Measurements from ENCODE around the gene RAP1A. TPM values are rescaled to one million over a fixed set of nuclear protein-coding genes. Genes with fewer than 3 reads are reported as not detected.
"Not testable (repeated sequence)": the region's sequence is repeated elsewhere in the genome, so short reads cannot be mapped to it uniquely, and the experiment has no call there.

The RAP1A gene
- total and polyA plus RNA-seq, 2 donors (not counting 3 experiments of a cell fraction or from before 2014, with no cell fraction given) = 17.8 to 56.4 TPM

DNA sequence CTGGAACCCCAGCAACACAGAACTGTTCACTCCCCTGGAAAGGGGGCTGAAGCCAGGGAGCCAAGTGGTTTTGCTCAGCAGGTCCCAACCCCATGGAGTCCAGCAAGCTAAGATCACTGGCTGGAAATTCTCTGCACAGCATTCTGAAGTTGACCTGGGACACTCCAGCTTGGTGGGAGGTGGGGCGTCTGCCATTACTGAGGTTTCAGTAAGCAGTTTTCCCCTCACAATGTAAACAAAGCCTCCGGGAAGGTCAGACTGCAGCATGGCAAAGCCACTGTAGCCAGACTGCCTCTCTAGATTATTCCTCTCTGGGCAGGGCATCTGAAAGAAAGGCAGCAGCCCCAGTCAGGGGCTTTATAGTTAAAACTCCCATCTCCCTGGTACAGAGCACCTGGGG is 60.0 kb downstream of the RAP1A start:
- Histone ChIP-seq H3K9me1 (replicated peaks; ENCODE audit: control insufficient read depth, extremely low read depth, insufficient read depth, low read length) (no peaks in the 10 kb centered on the region), H3K27me3 (ENCODE audit: control insufficient read depth in 2 of 2, insufficient read depth in 2 of 2, low read length in 2 of 2) (no peaks in the 10 kb centered on the region), H4K20me1 (replicated peaks; ENCODE audit: control insufficient read depth, extremely low read depth, insufficient read depth, low read length) (no peaks in the 10 kb centered on the region), H3K9me3 (replicated peaks; ENCODE audit: control insufficient read depth, insufficient read depth, low read length) (no peaks in the 10 kb centered on the region), H2AFZ (ENCODE audit: low read depth, low read length) (no peak overlapping the region), H3K9ac (replicated peaks; ENCODE audit: extremely low read depth, insufficient read depth, low read length) (no peak overlapping the region), H3K4me1 (ENCODE audit: control insufficient read depth, extremely low read depth, insufficient read depth, low read length) (no peaks in the 10 kb centered on the region), H3K79me2 (ENCODE audit: control insufficient read depth, insufficient read depth, low read length) (peaks cover 10% of the 10 kb centered on the region), H3K36me3 (ENCODE audit: control insufficient read depth in 2 of 2, extremely low read depth in 1 of 2, insufficient read depth in 2 of 2, low read length in 2 of 2) (no peaks in the 10 kb centered on the region), H3K4me3 (replicated peaks in 1 of 3; ENCODE audit: insufficient read depth in 1 of 3, low read depth in 1 of 3, low read length in 3 of 3) (no peak overlapping the region), H3K27ac (ENCODE audit: insufficient read depth, low read depth, low read length) (no peak overlapping the region), H3K4me2 (ENCODE audit: insufficient read depth, low read length) (no peak overlapping the region)
- FAIRE-seq (no peak), DNase-seq (ENCODE audit: low read depth, low spot score) (no peak)
- intact Hi-C loops (cut with micrococcal nuclease) = no loop called here
- ChIA-PET CTCF (interaction anchor here (1.0 kb wide), 1 partner anchor 8 kb away, joined by 3 read pairs; no protein-coding TSS in a partner anchor), POLR2A (no interaction called here)
- TF ChIP-seq MYC (IDR thresholded peaks at IDR 0.05; ENCODE audit: low read depth, low read length) (no peak), POLR2AphosphoS5 (IDR thresholded peaks at IDR 0.05; ENCODE audit: insufficient read depth, low read depth, low read length) (no peak), GATA2 (IDR thresholded peaks at IDR 0.05; ENCODE audit: insufficient read depth, insufficient read length, low read depth, low read length) (no peak), POLR2A (IDR thresholded peaks at IDR 0.05; ENCODE audit: low read depth, low read length) (no peak), EZH2 (IDR thresholded peaks at IDR 0.05; ENCODE audit: borderline replicate concordance, low read depth, low read length, severe bottlenecking) (no peak), FOS (IDR thresholded peaks at IDR 0.05; ENCODE audit: borderline replicate concordance, insufficient read depth, low read length) (no peak), JUN (IDR thresholded peaks at IDR 0.05; ENCODE audit: borderline replicate concordance, insufficient read depth, insufficient read length, low read depth) (no peak)
- TF ChIP-seq, protein P1, sequence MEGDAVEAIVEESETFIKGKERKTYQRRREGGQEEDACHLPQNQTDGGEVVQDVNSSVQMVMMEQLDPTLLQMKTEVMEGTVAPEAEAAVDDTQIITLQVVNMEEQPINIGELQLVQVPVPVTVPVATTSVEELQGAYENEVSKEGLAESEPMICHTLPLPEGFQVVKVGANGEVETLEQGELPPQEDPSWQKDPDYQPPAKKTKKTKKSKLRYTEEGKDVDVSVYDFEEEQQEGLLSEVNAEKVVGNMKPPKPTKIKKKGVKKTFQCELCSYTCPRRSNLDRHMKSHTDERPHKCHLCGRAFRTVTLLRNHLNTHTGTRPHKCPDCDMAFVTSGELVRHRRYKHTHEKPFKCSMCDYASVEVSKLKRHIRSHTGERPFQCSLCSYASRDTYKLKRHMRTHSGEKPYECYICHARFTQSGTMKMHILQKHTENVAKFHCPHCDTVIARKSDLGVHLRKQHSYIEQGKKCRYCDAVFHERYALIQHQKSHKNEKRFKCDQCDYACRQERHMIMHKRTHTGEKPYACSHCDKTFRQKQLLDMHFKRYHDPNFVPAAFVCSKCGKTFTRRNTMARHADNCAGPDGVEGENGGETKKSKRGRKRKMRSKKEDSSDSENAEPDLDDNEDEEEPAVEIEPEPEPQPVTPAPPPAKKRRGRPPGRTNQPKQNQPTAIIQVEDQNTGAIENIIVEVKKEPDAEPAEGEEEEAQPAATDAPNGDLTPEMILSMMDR (IDR thresholded peaks at IDR 0.05; ENCODE audit: extremely low read depth in 1 of 2, insufficient read depth in 1 of 2, low read depth in 1 of 2, low read length in 2 of 2) = no peak
- TF ChIP-seq, protein P2, sequence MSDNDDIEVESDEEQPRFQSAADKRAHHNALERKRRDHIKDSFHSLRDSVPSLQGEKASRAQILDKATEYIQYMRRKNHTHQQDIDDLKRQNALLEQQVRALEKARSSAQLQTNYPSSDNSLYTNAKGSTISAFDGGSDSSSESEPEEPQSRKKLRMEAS (IDR thresholded peaks at IDR 0.05; ENCODE audit: insufficient read depth, insufficient read length) = no peak
- BruUV-seq (replicated peaks) = no TSS peak
- dilution Hi-C loops (cut with MboI; ENCODE audit: extremely low pct_ligation_motif_present, low sequenced_read_pairs) = no loop called here

DNA sequence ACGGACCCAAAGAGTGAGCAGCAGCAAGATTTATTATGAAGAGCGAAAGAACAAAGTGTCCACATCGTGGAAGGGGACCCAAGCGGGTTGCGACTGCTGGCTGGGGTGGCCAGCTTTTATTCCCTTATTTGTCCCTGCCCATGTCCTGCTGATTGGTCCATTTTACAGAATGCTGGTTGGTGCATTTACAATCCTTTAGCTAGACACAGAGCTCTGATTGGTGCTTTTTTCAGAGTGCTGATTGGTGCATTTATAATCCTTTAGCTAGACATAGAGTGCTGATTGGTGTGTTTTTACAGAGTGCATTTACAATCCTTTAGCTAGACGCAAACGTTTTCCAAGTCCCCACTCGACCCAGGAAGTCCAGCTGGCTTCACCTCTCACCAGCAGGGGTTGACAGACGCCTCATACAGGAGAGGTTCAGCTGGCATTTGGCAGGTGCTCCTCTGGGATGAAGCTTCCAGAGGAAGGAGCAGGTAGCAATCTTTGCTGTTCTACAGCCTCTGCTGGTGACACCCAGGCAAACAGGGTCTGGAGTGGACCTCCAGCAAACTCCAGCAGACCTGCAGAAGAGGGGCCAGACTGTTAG is 60.7 kb downstream of the RAP1A start:
- H3K79me2 ChIP-seq (ENCODE audit: control insufficient read depth, insufficient read depth, low read length); H3K9me3 ChIP-seq (replicated peaks; ENCODE audit: control insufficient read depth, insufficient read depth, low read length); H3K36me3 ChIP-seq (ENCODE audit: control insufficient read depth in 2 of 2, extremely low read depth in 1 of 2, insufficient read depth in 2 of 2, low read length in 2 of 2); DNase-seq (ENCODE audit: low read depth, low spot score); H3K4me2 ChIP-seq (ENCODE audit: insufficient read depth, low read length); H3K4me3 ChIP-seq (replicated peaks in 1 of 3; ENCODE audit: insufficient read depth in 1 of 3, low read depth in 1 of 3, low read length in 3 of 3); intact Hi-C loops (cut with micrococcal nuclease); BruUV-seq (replicated peaks); H4K20me1 ChIP-seq (replicated peaks; ENCODE audit: control insufficient read depth, extremely low read depth, insufficient read depth, low read length); POLR2A ChIA-PET; dilution Hi-C loops (cut with MboI; ENCODE audit: extremely low pct_ligation_motif_present, low sequenced_read_pairs); H3K9me1 ChIP-seq (replicated peaks; ENCODE audit: control insufficient read depth, extremely low read depth, insufficient read depth, low read length); H2AFZ ChIP-seq (ENCODE audit: low read depth, low read length); CTCF ChIA-PET; H3K4me1 ChIP-seq (ENCODE audit: control insufficient read depth, extremely low read depth, insufficient read depth, low read length); H3K9ac ChIP-seq (replicated peaks; ENCODE audit: extremely low read depth, insufficient read depth, low read length); H3K27ac ChIP-seq (ENCODE audit: insufficient read depth, low read depth, low read length); FAIRE-seq; H3K27me3 ChIP-seq (ENCODE audit: control insufficient read depth in 2 of 2, insufficient read depth in 2 of 2, low read length in 2 of 2): not testable (repeated sequence)
